Skin epidermis (tissue), 12 donors: ENCODE data around the gene NCAPH2.
A peak's percentile ranks its signal among the peaks of the same experiment; 100 is the strongest.

Experiments used
- H3K27ac ChIP-seq, 21 experiments: fragments of 200-600 bp; sonication (generic) in 11 of 21; one replicate each; pipeline ENCODE4 v1.5.0; 2020; ENCODE audit warnings: mild to moderate bottlenecking in 3 of 21, inconsistent platforms in 2 of 21, moderate library complexity in 2 of 21
- H3K4me3 ChIP-seq, 7 experiments: fragments of 200-600 bp; sonication (generic) in 2 of 7; one replicate each; pipeline ENCODE4 v1.5.0; 2020; ENCODE audit warnings: inconsistent platforms in 2 of 7, mild to moderate bottlenecking in 2 of 7, moderate library complexity in 1 of 7

NCAPH2 gene

DNA sequence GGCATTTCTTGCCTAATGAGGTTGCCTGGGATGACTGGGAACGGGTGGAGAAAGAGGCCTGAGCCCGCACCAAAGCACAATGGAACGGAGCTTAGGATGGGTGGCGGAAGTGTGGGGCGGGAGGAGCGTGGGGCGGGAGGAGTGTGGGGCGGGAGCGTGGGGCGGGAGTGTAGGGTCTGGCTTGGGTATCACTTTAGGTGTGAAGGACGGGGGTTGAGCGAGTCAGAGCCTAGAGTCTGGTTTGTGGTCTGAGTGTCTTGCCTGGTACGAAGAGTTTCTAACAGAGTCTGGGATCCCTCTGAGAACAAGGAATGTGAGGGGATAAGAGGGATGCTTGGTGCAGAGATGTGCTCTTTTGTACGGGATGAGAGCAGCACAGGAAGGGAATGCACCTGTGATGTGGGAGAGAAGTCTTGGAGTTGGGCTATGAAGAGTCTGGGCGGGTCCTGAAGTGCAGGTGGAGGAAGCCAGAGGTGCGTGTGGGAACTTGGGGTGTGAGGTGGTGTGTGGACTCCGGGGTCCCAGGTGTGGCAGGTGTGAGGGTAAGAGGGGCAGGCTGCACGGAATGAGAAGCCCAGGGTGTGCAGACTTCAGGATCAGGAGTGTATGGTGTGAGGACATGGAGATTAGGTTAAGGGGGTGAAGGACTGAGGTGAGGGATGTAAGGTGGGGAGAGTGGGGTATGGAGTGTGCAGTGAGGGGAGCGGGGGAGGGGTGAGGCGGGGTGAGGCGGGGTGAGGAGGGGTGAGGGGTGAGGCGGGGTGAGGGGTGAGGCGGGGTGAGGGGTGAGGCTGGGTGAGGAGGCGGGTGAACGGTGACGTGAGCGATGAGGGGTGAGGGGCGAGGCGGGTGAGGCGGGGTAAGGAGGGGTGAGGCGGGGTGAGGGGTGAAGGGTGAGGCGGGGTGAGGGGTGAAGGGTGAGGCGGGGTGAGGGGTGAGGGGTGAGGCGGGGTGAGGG lies 53.7 kb downstream of the NCAPH2 start:
- peak overlapping the region in 2 of 21 experiments; percentile 43 to 53 for H3K27ac ChIP-seq
- no peak overlapping the region for H3K4me3 ChIP-seq

DNA sequence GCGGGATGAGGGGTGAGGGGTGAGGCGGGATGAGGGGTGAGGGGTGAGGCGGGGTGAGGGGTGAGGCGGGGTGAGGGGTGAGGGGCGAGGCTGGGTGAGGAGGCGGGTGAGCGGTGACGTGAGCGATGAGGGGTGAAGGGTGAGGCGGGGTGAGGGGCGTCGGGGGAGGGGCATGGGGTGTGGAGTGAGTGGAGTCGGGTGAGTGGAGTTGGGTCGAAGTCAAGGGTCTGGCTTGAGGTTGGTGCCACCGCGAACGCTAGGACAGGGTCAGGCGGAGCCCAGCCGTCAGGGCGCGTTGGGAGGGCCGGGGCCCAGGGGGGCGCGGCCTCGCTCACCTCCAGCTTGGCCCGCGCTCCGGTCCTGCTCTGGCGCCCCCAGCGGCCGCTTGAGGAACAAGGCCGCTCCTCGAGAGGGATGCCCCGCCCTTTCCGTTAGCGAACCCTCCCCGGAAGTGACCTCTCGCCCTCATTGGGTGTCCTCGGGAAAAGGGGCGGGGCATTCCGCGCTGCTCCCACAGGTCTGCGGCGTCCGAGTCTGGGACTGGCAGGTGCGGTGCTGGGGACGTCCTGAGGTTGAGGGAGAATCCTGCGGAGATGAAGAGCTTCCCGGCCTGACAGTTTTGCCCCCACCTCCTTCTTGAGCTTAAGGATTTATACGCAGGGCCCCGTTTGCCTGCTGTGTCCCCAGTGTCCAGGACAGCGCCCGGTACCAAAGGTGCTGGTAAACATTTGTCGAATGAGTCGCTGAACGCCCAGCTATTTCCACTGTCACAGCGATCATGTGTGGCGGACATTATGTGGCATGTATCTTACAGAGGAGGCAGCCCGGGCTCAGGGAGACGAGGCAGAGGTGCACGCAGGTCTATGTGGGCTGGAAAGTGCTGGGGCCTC lies 54.7 kb downstream of the NCAPH2 start, which contains the start of gene SYCE3:
Gene SYCE3 (minus strand): TSS at position 397 of the 890 bp plus-strand sequence. CDS start 6,514 bp downstream, outside the sequence.
- peak within 1 kb of the TSS in 19 of 21 experiments; percentile 34 to 92 (median 77) for H3K27ac ChIP-seq
- peak within 1 kb of the TSS; percentile 47 to 64 (median 52) for H3K4me3 ChIP-seq

DNA sequence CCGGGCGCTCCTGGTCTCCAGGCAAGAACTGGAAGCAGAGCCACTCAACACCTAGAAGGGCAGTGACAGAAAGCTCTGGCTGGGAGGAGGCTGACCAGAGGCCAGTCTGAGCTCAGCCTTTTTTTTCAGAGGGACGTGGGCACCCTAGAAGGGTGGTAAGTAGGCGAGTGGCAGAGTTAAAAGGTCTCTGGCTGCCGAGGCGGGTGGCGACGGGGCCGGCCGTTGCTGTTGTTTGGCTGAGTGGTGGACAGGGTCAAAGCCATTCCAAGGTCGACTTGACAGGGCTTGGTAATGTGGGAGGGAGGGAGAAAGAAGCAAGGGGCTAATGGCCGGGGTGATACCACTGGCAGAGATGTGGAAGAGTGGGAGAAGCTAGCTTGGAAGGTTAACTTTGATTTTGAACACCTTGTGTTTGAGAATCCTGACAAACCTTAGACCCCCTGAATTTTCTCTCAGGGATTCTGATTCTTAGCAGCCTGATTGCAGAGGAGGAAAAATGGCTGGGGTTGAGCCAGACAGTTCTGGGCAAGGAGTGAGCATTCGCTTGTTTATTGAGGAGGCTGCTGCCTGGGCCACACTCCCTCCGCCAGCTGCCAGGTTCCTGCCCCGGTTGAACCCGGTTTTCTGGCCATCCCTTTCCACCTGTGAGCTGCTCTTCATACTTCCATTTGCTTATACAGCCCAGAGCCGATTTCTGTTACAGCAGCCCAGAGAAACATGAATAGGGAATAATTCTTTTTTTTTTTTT lies 55.6 kb downstream of the NCAPH2 start:
- peak overlapping the region; percentile 47 to 64 (median 52) for H3K4me3 ChIP-seq
- peak overlapping the region in 19 of 21 experiments; percentile 34 to 92 (median 77) for H3K27ac ChIP-seq

DNA sequence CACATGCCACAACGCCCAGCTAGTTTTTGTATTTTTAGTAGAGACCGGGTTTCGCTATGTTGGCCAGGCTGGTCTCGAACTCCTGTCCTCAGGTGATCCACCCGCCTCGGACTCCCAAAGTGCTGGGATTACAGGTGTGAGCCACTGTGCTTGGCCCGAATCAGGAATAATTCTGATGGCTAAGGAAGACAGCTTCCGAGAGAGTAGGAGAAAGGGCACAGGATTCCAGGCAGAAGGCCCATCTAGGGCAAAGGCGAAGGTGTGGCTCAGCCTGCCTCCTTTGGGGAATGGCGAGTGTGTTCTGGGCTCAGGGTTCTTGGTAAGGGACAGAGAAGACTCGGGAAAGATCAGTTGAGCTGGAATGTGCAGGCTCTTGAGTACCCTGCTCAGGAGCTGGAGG lies 56.3 kb downstream of the NCAPH2 start:
- peak overlapping the region in 3 of 21 experiments; percentile 77 to 92 (median 92) for H3K27ac ChIP-seq
- H3K4me3 ChIP-seq = peak overlapping the region in 1 of 7 experiments; percentile 64

DNA sequence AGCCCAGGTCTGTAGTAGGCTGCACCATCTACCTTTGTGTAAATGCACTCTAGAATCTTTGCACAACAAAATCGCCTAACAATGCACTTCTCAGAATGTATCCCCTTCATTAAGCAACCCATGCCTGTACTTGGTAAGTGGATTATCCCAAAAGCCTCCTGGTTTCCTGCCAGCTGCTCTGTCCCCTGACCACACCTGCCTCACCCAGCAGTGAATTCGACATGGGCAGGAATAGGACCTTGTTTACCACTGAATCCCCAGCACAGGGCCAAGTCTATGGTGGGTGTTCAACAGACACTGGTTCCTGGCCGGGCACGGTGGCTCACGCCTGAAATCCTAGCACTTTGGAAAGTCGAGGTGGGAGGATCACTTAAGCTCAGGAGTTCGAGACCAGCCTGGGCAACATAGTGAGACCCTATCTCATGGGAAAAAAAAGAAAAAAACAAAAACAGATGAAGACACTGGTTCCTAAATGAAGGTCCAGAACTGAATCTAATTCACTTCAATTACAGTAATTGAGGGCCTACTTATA lies 59.8 kb downstream of the NCAPH2 start:
- no peak overlapping the region for H3K27ac ChIP-seq
- no peak overlapping the region for H3K4me3 ChIP-seq

DNA sequence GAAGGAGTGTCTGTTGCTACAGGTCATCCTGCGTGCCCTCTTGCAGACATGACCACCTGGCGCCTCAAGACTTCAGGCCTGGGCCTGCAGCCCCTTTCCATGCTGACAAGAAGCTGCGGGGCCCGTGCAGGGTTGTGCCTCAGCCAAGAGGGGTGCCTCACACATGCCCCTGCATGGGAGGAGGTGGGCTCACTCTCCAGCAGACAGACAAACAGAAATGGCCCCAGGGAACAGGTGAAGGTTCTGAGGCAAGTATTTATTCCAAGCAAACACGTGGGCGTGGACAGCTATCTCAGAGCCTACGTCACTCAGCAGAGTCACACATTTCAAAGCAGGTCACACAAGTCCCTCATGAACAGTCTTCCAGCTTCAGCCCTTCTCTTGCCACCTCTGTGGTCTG lies 60.6 kb downstream of the NCAPH2 start:
- Histone ChIP-seq H3K27ac (peak overlapping the region in 2 of 21 experiments; percentile 1 to 50), H3K4me3 (no peak overlapping the region)

DNA sequence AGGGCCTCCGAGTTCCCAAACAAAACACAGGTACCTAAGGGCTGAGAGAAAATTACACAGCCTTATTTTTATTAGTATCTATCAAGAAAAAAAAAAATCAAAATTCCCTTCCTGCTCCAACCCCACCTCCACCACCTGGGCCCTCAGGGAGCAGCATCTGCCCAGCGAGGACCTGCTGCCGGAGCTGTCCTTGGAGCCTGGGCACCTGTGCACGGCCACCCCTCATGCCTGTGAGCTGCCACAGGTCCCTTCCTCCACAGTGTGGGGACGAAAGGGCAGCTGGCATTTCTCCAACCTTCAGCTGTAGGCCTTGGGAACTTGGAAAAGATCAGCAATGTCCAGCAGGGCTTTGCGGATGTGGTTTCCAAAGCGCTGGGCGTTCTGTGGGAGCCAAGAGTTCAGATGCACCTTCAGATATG lies 61.0 kb downstream of the NCAPH2 start:
- Histone ChIP-seq H3K27ac (peak overlapping the region in 2 of 21 experiments; percentile 35 to 50), H3K4me3 (no peak overlapping the region)

DNA sequence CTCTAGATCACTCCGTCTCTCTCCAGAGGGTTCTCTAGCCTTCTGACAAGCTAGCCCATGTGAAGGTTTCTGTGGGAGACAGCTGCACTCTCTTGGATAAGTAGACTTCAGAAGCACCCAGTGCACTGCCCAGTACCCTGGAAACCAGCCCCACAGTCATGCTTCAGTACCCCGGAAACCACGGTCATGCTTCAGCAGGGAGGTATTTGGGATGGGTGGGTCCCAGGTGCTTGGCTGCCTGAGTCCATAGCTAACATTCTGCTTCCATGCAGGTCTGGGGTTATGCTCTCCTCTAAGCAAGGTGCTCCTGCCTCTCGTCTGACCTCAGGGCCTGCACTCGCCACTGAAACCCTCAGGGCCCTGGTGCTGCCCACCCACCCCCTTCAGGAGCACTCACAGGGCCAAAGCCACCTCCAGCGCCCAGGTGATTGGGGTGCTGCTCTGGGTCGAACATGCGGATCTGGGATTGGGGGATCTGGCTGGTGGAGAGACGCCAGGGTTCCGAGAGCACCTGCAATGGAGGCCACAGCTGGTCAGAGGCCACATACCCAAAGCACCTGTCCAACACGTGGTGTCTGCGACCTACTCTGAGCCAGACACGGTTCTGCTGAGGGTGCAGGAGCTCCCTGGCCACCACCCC lies 62.0 kb downstream of the NCAPH2 start:
- Histone ChIP-seq H3K27ac (no peak overlapping the region), H3K4me3 (no peak overlapping the region)

DNA sequence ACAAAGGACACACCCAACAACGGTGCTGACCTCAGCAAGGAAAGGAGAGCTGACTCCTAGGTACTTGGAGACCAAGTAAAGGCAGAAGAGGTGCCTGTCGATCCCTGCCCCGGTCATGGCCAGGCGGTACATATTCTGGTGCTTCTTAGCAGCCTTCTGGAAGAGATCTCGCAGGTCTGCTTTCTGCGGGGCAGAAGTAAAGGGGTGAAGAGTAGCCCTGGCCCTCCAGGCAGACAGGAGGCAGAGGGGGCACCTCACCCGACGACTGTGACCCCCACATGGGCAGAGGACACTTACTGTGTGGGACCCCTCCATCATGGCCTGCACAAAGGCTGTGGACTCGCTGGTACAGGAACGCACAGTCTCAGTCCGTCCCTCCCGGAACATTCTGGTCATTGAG lies 62.8 kb downstream of the NCAPH2 start:
- no peak overlapping the region for H3K27ac ChIP-seq
- no peak overlapping the region for H3K4me3 ChIP-seq

DNA sequence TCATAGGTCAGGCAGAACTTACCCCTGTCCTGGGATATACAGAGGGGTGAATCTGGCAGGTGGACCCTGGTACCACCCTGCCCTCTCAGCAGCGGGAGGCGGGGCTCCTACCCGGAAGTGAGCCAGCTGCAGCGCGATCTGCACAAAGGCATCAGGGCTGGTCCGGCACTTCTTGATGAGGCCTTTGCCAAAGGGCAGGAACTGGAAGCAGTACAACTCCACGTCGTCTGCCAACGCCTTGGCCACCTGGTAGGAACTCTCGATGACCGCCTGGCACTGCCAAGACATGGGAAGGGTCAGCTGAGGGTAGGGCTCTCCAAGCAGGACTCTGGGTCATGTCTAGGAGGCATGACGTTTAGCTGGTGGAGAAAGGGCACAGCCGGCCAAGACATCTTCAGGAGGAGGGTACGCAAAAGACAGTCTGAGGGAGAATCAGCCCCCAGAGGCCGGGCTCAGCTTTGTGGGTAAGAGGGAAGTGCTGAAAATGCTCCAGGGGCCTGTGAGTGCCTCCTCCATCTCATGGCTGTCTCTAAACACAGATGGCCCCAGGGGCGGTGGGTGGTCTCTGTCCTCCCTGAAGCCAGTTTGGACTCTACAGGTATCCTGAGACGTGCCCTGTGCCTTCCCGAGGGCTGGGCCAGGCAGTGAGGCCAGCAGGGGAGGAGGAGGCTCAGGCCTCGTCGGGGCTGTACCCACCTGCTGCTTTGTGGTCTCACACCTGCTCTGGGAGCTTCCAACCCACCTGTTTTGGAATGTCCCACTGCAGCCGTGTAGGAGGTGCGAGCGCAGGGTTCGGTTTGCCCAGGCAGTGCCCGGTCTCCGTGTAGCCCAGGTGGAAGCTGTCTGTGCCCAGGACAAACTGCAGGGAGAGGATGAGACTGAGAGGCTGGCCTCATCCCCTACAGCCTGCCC lies 63.5 kb downstream of the NCAPH2 start:
- Histone ChIP-seq H3K4me3 (no peak overlapping the region), H3K27ac (no peak overlapping the region)

DNA sequence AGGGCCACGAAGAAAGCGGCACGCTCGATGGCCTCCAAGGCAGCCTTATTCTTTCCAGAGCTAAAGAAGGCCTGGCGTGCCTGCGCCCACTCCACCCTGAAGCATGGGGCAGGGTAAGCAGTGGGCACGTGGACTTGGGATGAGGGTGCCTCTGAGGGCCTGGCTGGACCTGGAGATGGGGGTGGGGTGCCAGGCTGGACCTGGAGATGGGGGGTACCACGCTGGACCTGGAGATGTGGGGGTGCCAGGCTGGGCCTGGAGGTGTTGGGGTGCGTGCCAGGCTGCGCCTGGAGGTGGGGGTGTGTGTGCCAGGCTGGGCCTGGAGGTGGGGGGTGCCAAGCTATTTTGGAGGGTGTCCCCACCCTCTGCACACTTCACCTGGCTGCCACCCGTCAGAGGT lies 64.9 kb downstream of the NCAPH2 start:
- H3K27ac ChIP-seq = no peak overlapping the region
- H3K4me3 ChIP-seq = no peak overlapping the region

DNA sequence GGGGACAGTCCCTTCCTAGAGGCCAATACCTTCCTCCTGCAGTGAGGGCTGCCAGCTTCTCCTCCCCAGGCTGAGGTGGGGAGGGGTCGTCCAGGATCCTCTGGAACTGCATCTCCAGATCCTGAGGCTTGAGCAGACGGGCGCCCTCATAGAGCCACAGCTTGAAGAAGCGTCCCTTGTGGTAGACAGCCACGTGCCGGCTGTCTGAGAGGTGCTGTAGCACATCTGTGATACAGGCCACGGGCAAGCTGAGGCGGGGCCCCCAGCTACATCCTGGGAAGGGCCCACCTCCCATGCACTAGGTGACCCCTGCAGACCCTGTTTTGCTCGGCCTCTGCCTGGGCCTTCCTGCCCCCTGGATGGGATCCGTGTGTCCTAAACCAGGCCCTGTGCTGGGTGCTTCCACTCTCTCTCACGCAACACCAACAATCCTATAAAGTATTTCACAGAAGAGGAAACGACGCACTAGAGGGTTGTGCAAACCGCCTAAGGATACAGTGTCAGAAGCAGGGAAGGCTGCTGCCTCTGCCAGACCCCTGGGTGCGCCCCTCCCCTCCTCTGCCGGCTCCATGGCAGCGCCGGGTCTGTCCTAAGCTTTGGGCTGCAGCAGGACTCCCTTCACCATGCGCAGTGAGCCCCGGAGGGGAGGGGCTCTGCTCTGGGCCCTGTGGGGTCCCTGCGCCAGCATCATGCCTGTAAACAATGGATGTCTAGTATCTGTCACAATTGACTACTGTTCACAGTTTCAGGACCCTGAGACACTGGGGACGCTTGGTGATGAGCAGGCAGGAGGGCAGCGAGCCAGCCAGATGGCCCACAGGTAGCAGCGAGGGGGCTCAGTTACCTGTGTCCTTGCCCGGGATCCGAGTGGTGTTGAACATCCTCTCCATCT lies 65.7 kb downstream of the NCAPH2 start:
- H3K4me3 ChIP-seq = no peak overlapping the region
- no peak overlapping the region for H3K27ac ChIP-seq

DNA sequence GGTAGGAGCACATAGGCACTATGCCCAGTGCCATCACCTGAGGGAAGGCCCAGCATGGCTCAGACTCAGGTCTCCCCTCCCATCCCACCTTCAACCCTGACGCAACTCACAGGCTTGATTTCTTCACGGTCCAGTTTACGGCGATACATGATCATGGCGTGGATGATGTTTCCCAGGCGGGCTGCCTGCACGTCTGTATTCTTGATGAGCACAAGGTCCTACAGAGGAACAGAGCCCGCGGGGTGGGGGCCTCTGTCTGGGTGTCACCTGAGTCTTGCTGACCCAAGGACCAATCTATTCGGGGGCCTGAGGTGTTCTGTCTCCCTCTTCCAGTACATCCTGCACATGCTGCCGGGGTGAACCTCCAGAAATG lies 66.3 kb downstream of the NCAPH2 start:
- no peak overlapping the region for H3K27ac ChIP-seq

More for the DNA sequence above, 66.3 kb downstream of the NCAPH2 start:
- no peak overlapping the region for H3K4me3 ChIP-seq
